ENCODE results near the gene CBFA2T2.
"Not testable (repeated sequence)": the region's sequence is repeated elsewhere in the genome, so short reads cannot be mapped to it uniquely, and the experiment has no call there.

Gene CBFA2T2

DNA sequence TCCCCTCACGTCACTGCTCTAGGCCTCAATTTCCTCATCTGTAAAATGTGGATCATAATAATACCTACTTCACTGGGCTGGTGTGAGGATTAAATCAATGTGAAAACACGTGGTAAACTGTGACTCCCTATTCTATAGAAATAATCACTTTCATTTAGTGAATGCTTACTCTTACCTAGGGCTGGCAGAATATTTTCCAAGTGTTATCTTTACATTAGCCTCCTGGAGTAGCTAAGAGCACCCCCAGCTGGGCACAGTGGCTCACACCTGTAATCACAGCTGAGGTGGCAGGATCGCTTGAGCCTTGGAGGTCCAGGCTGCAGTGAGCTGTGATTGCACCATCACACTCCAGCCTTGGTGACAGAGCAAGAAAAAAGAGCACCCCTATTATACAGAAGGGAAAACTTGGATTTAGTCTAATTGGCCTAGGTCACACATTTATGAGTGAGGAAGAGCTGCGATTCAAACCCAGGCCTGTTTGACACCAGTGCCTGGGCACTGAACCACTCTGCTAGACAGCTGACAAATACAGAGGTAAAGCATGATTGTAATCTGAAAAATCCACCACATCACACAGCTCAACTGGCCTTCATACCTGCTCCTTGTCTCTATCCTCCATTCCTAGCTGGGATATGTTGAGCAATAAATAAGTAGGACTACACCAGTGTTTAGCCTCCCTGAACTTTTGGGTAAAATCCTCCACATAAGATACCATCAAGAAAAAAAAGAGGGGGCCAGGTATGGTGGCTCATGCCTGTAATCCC is 44.9 kb upstream of the CBFA2T2 start:
- no peak for DNase-seq (ENCODE audit: low read depth)
- H3K4me3 ChIP-seq (replicated peaks; ENCODE audit: low read depth, low read length): no peak overlapping the region
- TF ChIP-seq, protein P1, sequence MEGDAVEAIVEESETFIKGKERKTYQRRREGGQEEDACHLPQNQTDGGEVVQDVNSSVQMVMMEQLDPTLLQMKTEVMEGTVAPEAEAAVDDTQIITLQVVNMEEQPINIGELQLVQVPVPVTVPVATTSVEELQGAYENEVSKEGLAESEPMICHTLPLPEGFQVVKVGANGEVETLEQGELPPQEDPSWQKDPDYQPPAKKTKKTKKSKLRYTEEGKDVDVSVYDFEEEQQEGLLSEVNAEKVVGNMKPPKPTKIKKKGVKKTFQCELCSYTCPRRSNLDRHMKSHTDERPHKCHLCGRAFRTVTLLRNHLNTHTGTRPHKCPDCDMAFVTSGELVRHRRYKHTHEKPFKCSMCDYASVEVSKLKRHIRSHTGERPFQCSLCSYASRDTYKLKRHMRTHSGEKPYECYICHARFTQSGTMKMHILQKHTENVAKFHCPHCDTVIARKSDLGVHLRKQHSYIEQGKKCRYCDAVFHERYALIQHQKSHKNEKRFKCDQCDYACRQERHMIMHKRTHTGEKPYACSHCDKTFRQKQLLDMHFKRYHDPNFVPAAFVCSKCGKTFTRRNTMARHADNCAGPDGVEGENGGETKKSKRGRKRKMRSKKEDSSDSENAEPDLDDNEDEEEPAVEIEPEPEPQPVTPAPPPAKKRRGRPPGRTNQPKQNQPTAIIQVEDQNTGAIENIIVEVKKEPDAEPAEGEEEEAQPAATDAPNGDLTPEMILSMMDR (IDR thresholded peaks at IDR 0.05; ENCODE audit: low read length, missing control alignments): peak; percentile 8

DNA sequence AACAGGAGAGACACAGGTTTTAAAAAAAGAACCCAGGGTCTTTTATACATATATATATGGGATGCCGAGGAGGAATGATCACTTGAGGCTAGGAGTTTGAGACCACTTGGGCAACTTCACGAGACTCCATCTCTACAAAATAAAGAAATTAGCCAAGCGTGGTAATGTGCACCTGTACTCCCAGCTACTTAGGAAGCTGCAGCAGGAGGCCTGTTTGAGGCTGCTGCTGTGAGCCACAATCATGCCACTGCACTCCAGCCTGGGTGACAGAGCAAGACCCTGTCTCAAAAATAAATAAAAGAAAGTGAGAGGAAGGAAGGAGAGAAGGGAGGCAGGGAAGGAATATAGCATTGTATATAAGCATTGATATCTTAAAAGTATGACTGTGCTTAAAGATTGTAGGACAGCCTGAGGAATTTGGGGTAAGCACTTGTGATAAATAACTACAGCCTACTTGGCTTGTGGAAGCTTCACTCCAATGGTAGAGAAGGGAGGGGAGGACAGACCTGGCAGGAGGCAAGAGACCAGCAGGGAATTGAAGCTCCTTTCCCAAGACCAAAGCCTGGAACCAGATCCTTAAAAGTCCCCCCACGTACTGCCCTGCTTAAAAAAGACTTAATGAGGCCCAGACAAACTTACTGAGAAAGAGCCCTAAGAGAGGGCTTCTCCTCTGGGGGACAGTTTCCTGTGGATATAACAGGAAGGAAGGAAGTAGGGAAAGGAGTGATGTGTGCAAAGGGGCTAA is 43.8 kb upstream of the CBFA2T2 start:
- DNase-seq (ENCODE audit: low read depth): no peak
- no peak overlapping the region for H3K4me3 ChIP-seq (replicated peaks; ENCODE audit: low read depth, low read length)
- TF ChIP-seq, protein P1 (IDR thresholded peaks at IDR 0.05; ENCODE audit: low read length, missing control alignments): no peak

DNA sequence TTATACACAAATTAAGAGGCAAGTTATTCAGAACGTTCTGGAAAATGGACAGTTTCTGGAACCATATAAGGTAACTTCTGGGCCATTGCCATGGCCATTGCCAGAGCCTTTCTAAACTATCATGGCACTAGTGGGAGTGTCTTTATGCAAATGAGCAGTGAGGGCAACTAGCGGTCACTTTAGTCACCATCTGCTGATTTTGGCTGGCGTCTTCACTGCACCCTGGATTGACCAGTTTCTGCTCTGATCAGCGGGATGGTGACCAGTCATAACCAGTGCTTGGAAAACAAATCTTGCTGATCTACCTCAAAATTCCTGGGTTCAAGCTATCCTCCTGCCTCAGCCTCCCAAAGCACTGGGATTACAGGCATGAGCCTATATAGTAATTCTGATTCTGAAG is 39.0 kb upstream of the CBFA2T2 start:
- peak; percentile 26 for DNase-seq (ENCODE audit: low read depth)
- TF ChIP-seq, protein P1 (IDR thresholded peaks at IDR 0.05; ENCODE audit: low read length, missing control alignments): no peak
- no peak overlapping the region for H3K4me3 ChIP-seq (replicated peaks; ENCODE audit: low read depth, low read length)

DNA sequence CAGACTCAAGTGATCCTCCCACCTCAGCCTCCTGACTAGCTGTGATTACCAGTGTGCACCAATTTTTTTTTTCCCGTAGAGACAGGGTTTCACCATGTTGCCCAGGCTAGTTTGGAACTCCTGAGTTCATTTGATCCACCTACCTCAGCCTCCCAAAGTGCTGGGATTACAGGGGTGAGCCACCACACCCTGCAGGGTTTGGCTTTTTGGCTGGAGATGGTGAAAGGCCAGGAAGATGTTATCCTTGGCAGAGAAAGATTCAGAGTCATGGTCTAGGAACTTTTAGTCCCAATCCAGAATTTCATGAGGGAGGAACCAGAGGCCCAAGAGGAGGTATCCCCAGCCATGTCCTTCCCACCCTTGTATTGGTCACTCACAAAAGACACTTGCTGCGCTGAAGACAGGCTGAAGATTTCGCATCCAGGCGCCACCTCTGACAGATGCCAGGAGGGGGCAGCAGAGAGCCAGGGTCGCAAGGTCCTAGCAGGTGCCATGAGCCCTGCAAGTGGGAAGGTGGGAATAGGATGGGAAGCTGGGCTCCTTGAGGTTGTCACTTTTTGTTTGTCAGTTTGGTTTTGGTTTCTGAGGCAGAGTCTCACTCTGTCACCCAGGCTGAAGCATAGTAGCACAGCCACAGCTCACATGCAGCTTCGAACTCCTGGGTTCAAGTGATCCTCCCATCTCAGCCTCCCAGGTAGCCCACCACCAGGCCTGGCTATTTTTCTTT is 32.8 kb upstream of the CBFA2T2 start:
- DNase-seq (ENCODE audit: low read depth): peak; percentile 82
- H3K4me3 ChIP-seq (replicated peaks; ENCODE audit: low read depth, low read length): not testable (repeated sequence)
- TF ChIP-seq, protein P1 (IDR thresholded peaks at IDR 0.05; ENCODE audit: low read length, missing control alignments): peak; percentile 99

DNA sequence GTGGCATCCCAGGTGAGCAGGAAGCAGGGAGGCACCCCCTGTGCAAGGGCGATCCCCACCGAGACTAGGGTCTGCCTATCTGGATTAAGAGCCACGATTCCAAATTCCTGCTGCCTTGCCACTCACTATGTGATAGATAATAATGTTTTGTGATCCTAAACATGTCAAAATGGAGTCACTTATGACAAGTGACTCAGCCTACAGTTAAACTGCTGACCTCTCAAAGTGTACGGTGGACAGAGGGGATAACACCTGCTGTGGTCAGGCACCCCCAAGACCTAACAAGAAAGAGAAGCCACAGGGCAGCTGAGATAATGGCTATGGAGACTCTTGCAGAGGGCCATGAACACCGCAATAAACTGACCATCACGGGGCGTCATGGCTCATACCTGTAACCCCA is 30.3 kb upstream of the CBFA2T2 start:
- no peak for DNase-seq (ENCODE audit: low read depth)
- TF ChIP-seq, protein P1 (IDR thresholded peaks at IDR 0.05; ENCODE audit: low read length, missing control alignments): no peak
- no peak overlapping the region for H3K4me3 ChIP-seq (replicated peaks; ENCODE audit: low read depth, low read length)

DNA sequence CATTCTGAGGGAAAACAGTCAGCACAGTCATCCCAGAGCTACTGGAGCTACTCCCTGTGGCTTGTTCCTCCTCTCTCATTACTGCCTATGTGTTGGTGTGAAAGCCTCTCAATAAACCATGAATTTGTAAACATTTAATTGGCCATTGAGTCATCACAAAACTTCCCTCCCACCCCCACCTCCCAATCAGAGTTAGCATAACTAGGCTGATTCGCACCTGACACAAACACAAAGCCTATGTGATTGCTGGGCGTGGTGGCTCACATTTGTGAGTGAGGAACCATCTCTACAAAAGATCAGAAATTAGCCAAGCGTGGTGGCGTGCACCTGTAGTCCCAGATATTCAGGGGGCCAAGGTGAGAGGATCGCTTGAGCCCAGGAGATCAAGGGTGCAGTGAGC is 29.2 kb upstream of the CBFA2T2 start:
- H3K4me3 ChIP-seq (replicated peaks; ENCODE audit: low read depth, low read length): no peak overlapping the region
- DNase-seq (ENCODE audit: low read depth): no peak
- TF ChIP-seq, protein P1 (IDR thresholded peaks at IDR 0.05; ENCODE audit: low read length, missing control alignments): no peak
